ENCODE data around the gene PSD4.
A peak's percentile ranks its signal among the peaks of the same experiment; 100 is the strongest.

Gene PSD4

GRCh38 chr2:113202305-113203216, 28.8 kb downstream of the PSD4 start:
- no peak for DNase-seq (ENCODE audit: low read depth)
- no peak for TF ChIP-seq CTCF (IDR thresholded peaks at IDR 0.05; ENCODE audit: low read length, missing control alignments)

GRCh38 chr2:113203217-113203530, 29.4 kb downstream of the PSD4 start:
- no peak for TF ChIP-seq CTCF (IDR thresholded peaks at IDR 0.05; ENCODE audit: low read length, missing control alignments)
- no peak for DNase-seq (ENCODE audit: low read depth)
- H3K4me3 ChIP-seq (replicated peaks; ENCODE audit: low read depth, low read length): no peak overlapping the region

More at GRCh38 chr2:113202305-113203216, 28.8 kb downstream of the PSD4 start:
- no peak overlapping the region for H3K4me3 ChIP-seq (replicated peaks; ENCODE audit: low read depth, low read length)

- no peak overlapping the region for H3K4me3 ChIP-seq (replicated peaks; ENCODE audit: low read depth, low read length)
- peak; percentile 94 for TF ChIP-seq CTCF (IDR thresholded peaks at IDR 0.05; ENCODE audit: low read length, missing control alignments)
- DNase-seq (ENCODE audit: low read depth): peak; percentile 76
Measured at GRCh38 chr2:113203901-113204519, 30.2 kb downstream of the PSD4 start.

GRCh38 chr2:113206251-113206650, 32.5 kb downstream of the PSD4 start:
- no peak for DNase-seq (ENCODE audit: low read depth)
- no peak overlapping the region for H3K4me3 ChIP-seq (replicated peaks; ENCODE audit: low read depth, low read length)
- no peak for TF ChIP-seq CTCF (IDR thresholded peaks at IDR 0.05; ENCODE audit: low read length, missing control alignments)

- TF ChIP-seq CTCF (IDR thresholded peaks at IDR 0.05; ENCODE audit: low read length, missing control alignments): no peak
- H3K4me3 ChIP-seq (replicated peaks; ENCODE audit: low read depth, low read length): no peak overlapping the region
- DNase-seq (ENCODE audit: low read depth): no peak
Measured at GRCh38 chr2:113207021-113207420, 33.2 kb downstream of the PSD4 start.

- H3K4me3 ChIP-seq (replicated peaks; ENCODE audit: low read depth, low read length): no peak overlapping the region
- TF ChIP-seq CTCF (IDR thresholded peaks at IDR 0.05; ENCODE audit: low read length, missing control alignments): no peak
- DNase-seq (ENCODE audit: low read depth): no peak
Measured at GRCh38 chr2:113208396-113208795, 34.6 kb downstream of the PSD4 start.
